Peyer's patch (tissue), 4 donors: Measurements from ENCODE around the gene KRTAP10-8. TPM values are rescaled to one million over a fixed set of nuclear protein-coding genes. Genes with fewer than 3 reads are reported as not detected.

ENCODE experiments used
- DNase-seq, 3 donors: peaks; one replicate each; pipeline ENCODE4 v3.0.0-alpha.2; 2017 to 2019
- H3K27ac ChIP-seq, 4 donors: fragments of 200-600 bp; sonication (generic); one replicate each; pipeline ENCODE4 v1.5.1; 2016 to 2019
- H3K27me3 ChIP-seq, 2 donors: fragments of 200-600 bp; sonication (generic); one replicate each; pipeline ENCODE4 v1.5.1; 2019
- H3K36me3 ChIP-seq, 3 donors: fragments of 200-600 bp; sonication (generic); one replicate each; pipeline ENCODE4 v1.5.1; 2016 to 2019
- H3K4me1 ChIP-seq, 4 donors: fragments of 200-600 bp; sonication (generic); one replicate each; pipeline ENCODE4 v1.5.1; 2016 to 2019
- H3K4me3 ChIP-seq, 4 donors: fragments of 200-600 bp; sonication (generic); 1 replicate in 3 of 4; 2 replicates in 1 of 4; pipeline ENCODE4 v1.5.1; 2016 to 2019; ENCODE audit warnings: mild to moderate bottlenecking in 1 of 4
- H3K9me3 ChIP-seq, 4 donors: fragments of 200-600 bp; sonication (generic); one replicate each; pipeline ENCODE4 v1.5.1; 2016 to 2019; ENCODE audit warnings: mild to moderate bottlenecking in 1 of 4
- POLR2A ChIP-seq, 2 donors: fragments of 450-650 bp; IDR thresholded peaks; one replicate each; pipeline ENCODE4 v1.5.1; 2017; ENCODE audit warnings: antibody characterized with exemption in 2 of 2, mild to moderate bottlenecking in 2 of 2, moderate library complexity in 2 of 2
- total RNA-seq, 4 donors: library from RNA; depleted of rRNA; stranded (reverse); fragments of >200 nt; gene quantifications; one replicate each; pipeline ENCODE4 v1.1.0, GENCODE V29; 2016
- TF ChIP-seq, protein P1 (sequence below), 6 experiments: fragments of 450-650 bp in 4 of 6; fragments of 200-600 bp in 2 of 6; sonication (generic) in 1 of 6; IDR thresholded peaks; one replicate each; pipeline ENCODE4 v1.5.1; 2017 to 2019; ENCODE audit warnings: antibody characterized with exemption in 6 of 6, mild to moderate bottlenecking in 3 of 6, moderate library complexity in 1 of 6

Gene KRTAP10-8
- total RNA-seq, 4 donors from 2014 or later, result not detected

DNA sequence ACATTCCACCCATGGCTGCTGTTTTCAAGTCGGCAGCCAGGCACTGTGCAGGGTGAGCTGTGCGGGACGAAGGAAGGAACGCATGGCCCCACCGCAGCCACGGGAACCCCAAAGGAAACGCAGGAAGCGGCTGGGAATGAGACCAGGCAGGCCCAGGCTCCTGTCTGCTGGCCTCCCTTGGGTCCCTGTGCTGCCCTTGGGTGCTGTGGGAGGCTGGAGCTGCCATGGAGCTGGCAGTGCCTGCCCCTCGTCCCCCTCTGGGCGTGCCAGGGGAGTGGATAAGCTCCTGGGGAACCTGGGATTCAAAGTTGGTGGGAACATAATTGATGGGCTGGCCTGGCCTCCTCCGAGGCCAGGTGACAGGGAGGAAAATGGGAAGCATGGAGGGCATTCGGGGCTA is 43.6 kb upstream of the KRTAP10-8 start:
- Histone ChIP-seq H3K4me3 (no peak overlapping the region), H3K36me3 (no peaks in the 10 kb centered on the region), H3K27ac (no peak overlapping the region), H3K4me1 (peaks cover 0 to 4% (median 0%) of the 10 kb centered on the region in 4 donors), H3K9me3 (peaks cover 0 to 5% (median 0%) of the 10 kb centered on the region in 4 donors), H3K27me3 (no peaks in the 10 kb centered on the region)
- no peak for TF ChIP-seq POLR2A (IDR thresholded peaks at IDR 0.05)
- TF ChIP-seq, protein P1, sequence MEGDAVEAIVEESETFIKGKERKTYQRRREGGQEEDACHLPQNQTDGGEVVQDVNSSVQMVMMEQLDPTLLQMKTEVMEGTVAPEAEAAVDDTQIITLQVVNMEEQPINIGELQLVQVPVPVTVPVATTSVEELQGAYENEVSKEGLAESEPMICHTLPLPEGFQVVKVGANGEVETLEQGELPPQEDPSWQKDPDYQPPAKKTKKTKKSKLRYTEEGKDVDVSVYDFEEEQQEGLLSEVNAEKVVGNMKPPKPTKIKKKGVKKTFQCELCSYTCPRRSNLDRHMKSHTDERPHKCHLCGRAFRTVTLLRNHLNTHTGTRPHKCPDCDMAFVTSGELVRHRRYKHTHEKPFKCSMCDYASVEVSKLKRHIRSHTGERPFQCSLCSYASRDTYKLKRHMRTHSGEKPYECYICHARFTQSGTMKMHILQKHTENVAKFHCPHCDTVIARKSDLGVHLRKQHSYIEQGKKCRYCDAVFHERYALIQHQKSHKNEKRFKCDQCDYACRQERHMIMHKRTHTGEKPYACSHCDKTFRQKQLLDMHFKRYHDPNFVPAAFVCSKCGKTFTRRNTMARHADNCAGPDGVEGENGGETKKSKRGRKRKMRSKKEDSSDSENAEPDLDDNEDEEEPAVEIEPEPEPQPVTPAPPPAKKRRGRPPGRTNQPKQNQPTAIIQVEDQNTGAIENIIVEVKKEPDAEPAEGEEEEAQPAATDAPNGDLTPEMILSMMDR (IDR thresholded peaks at IDR 0.05), result no peak
- DNase-seq, result peak in 1 of 3 donors; percentile 11

DNA sequence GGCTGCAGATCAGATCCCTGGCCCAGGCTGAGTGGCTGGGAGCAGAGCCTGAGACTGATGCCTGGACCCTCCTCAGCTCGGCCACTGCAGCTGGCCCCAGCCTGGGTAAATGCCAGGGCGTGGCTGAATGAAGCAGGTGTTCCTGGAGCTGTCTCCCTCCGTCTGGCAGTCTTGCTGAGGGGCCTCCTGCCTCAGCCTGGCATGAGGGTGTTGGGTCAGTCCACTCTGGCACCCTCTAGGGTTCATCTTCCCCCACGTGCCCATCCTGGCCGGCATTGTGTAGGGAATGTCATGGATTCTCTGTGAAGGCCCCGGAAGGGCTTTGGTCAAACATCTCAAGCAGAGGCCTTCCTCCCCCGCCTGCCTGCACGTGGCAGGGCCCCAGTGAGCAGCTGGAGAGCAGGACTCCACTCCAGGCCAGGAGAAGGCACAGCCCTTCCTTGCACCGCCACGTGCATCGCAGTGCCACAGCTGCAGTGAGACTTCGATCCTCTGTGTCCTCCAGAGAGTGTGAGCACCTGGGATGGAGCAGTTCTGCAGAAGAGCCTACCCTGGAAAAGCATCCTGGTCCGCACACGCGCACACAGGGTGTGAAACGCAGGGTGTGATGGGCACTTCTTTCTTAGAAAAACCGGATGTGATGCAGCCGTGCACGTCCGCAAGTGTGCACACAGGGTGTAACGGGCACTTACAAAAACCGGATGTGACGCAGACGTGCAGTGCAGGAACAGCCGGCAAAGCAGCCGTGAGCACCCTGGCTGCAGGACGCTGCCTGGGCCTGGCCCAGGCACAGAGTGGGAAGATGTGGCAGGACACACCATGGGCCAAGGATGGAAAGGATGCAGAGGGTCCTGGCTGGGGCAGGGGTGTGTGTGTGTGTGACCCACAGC is 43.0 kb upstream of the KRTAP10-8 start:
- TF ChIP-seq, protein P1 (IDR thresholded peaks at IDR 0.05), result no peak
- no peak for TF ChIP-seq POLR2A (IDR thresholded peaks at IDR 0.05)
- Histone ChIP-seq H3K27ac (no peak overlapping the region), H3K9me3 (peaks cover 0 to 5% (median 0%) of the 10 kb centered on the region in 4 donors), H3K4me3 (no peak overlapping the region), H3K27me3 (no peaks in the 10 kb centered on the region), H3K4me1 (peaks cover 0 to 4% (median 0%) of the 10 kb centered on the region in 4 donors), H3K36me3 (no peaks in the 10 kb centered on the region)
- peak in 1 of 3 donors; percentile 31 for DNase-seq

DNA sequence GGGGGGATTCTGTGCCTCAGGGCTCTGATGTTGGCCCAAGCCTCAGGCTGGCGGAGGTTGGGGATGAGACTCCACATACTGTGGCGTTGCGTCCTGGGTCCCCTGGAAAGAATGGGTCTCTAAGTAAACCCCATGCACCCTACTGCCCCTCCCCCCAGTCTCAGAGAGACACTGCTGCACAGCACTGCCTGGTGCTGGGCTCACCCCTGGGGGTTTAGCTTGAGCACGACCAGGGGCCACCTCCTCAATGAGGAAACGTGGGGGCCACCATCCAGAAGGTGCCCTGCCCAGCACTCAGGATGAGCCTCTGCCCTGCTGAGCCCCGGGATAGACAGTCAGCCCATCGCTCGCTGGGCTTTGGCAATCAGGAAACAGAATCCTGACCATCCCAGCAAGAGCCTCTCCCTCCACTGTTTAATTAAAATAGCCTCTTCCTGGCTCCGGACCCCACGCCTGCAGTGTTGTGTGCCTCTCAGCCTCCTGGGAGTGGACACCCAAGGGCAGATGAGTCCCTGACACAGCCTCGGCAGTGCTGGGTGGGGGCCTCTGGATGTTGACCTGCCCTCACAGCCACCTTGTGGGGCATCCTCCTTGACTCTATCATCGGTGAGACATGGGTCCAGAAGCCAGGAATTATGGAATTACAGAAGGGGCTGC is 41.9 kb upstream of the KRTAP10-8 start:
- peaks cover 0 to under 1% (median 0%) of the 10 kb centered on the region in 4 donors for H3K4me1 ChIP-seq
- peaks cover 0 to 5% (median 0%) of the 10 kb centered on the region in 4 donors for H3K9me3 ChIP-seq
- no peak overlapping the region for H3K4me3 ChIP-seq
- H3K36me3 ChIP-seq, result no peaks in the 10 kb centered on the region
- TF ChIP-seq POLR2A (IDR thresholded peaks at IDR 0.05), result no peak
- TF ChIP-seq, protein P1 (IDR thresholded peaks at IDR 0.05), result no peak
- no peaks in the 10 kb centered on the region for H3K27me3 ChIP-seq
- peak in 1 of 3 donors; percentile 33 for DNase-seq
- no peak overlapping the region for H3K27ac ChIP-seq

DNA sequence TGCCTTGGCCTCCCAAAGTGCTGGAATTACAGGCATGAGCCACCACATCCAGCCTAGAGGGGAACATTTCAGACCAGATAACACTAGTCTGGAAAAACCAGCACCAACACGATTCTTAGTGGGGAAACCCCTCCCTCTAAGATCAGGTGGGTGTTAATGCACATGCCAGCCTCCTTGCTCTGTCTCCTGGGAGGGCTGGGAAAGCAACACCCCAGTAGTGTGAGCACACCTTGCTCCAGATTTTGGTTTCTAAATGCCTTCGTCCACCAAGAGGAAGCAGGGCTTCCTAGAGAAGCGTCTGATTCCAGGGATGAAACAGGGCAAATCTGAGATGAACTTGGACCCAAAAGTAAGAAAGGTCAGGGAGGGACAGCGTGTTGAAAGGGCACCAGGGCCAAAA is 40.6 kb upstream of the KRTAP10-8 start:
- no peak for DNase-seq
- Histone ChIP-seq H3K36me3 (no peaks in the 10 kb centered on the region), H3K9me3 (peaks cover 0 to 5% (median 0%) of the 10 kb centered on the region in 4 donors), H3K4me1 (no peaks in the 10 kb centered on the region), H3K4me3 (no peak overlapping the region), H3K27me3 (no peaks in the 10 kb centered on the region), H3K27ac (no peak overlapping the region)
- TF ChIP-seq, protein P1 (IDR thresholded peaks at IDR 0.05), result no peak
- no peak for TF ChIP-seq POLR2A (IDR thresholded peaks at IDR 0.05)

DNA sequence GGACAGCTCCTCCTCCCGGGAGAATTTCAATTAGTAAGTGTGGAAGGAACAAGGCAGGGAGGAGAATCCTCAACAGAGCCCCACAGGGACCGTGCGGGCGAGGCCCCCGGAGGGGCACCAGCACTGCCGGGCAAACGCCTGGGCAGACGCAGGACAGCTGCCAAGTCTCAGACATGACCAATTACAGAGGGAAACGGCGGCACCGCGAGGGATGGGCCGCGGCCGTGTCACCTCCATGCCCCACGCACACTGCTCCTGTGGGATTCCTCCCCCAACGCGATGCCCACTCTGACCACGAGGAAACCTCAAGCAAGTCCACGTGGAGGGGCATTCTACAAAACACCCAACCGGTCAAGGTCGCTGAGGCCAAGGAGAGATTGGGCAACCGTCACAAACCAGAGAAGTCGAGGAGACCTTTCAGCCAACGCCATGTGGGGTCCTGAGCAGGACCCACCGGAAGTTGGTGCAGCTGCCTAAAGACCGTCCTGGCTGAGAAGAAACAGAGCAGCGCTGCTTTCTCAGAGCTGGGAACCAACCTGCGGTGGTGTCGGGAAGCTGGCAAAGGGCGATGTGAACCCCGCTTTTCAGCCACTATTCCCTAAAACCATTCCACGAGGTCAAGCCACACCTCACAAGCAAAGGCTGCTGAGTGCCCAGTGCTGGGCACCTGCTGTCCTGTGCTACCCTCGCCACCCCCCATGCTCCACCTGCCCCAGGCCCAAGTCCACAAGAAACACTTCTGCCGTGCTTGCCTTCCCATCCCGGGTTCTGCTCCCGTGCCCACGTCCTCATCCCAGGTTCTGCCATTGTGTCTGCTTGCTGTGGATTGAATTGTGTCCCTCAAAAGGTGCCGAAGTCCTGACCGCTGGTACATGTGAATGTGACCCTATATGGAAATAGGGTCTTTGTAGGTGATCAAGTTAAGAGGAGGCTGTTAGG is 39.8 kb upstream of the KRTAP10-8 start:
- Histone ChIP-seq H3K27me3 (no peaks in the 10 kb centered on the region), H3K4me3 (no peak overlapping the region), H3K27ac (no peak overlapping the region), H3K36me3 (no peaks in the 10 kb centered on the region), H3K4me1 (no peaks in the 10 kb centered on the region), H3K9me3 (peaks cover 0 to 5% (median 0%) of the 10 kb centered on the region in 4 donors)
- DNase-seq, result peak in 1 of 3 donors; percentile 25
- TF ChIP-seq, protein P1 (IDR thresholded peaks at IDR 0.05), result no peak
- no peak for TF ChIP-seq POLR2A (IDR thresholded peaks at IDR 0.05)
